ENCODE results near the gene PITX3. TPM values are rescaled to one million over a fixed set of nuclear protein-coding genes. Genes with fewer than 3 reads are reported as not detected.

PITX3 gene
- total and polyA plus RNA-seq, 10 of the 15 experiments (the other 5 are each of a cell fraction or from before 2014, with no cell fraction given), result not detected

DNA sequence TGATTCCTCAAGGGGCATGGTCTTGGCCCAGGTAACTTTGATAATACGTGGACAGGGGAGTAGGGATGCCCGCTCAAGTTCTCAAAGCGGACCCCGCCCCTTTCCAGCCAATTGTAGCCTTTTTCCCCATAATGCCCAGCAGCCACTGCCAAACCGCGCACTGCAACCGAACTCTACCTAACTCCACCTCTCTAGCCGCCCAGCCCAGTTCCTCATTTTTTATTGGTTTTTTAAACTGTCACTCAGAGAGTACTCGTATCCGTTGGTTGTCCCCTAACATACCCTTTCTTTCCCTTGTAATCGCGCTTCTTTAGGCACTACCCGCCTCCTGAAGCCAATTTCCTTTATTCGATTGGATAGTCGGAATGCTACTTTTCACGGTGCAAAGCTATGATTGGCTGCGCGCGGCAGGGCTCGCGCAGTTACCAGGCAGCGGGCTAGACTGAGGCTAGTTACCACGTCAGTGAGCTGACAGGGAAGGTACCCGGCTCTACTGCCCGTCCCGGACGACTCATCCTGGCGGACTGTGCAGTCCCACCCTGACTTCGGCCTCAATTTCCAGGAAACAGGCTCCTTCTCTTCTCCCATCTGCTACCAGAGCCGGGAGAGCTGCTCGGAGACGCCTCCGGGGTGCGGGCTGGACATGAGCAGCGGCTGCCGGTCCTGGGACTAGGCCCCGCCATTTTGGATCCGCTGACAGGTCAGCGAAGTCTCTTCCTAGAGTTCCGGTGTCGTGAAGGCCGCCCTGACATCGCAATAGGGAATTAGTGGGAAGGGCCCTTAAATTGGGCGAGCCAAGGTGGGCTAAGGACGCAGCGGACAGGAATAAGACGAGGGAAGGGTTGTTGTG, 4.0 kb upstream of the PITX3 start, which contains the start of gene GBF1 (continued):
- TF ChIP-seq, protein P1, sequence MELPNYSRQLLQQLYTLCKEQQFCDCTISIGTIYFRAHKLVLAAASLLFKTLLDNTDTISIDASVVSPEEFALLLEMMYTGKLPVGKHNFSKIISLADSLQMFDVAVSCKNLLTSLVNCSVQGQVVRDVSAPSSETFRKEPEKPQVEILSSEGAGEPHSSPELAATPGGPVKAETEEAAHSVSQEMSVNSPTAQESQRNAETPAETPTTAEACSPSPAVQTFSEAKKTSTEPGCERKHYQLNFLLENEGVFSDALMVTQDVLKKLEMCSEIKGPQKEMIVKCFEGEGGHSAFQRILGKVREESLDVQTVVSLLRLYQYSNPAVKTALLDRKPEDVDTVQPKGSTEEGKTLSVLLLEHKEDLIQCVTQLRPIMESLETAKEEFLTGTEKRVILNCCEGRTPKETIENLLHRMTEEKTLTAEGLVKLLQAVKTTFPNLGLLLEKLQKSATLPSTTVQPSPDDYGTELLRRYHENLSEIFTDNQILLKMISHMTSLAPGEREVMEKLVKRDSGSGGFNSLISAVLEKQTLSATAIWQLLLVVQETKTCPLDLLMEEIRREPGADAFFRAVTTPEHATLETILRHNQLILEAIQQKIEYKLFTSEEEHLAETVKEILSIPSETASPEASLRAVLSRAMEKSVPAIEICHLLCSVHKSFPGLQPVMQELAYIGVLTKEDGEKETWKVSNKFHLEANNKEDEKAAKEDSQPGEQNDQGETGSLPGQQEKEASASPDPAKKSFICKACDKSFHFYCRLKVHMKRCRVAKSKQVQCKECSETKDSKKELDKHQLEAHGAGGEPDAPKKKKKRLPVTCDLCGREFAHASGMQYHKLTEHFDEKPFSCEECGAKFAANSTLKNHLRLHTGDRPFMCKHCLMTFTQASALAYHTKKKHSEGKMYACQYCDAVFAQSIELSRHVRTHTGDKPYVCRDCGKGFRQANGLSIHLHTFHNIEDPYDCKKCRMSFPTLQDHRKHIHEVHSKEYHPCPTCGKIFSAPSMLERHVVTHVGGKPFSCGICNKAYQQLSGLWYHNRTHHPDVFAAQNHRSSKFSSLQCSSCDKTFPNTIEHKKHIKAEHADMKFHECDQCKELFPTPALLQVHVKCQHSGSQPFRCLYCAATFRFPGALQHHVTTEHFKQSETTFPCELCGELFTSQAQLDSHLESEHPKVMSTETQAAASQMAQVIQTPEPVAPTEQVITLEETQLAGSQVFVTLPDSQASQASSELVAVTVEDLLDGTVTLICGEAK (IDR thresholded peaks at IDR 0.05; ENCODE audit: borderline replicate concordance), result peak; percentile 75
- TF ChIP-seq YY1 (IDR thresholded peaks at IDR 0.05; ENCODE audit: low read depth, low read length) (peak; percentile 96), WRNIP1 (IDR thresholded peaks at IDR 0.05; ENCODE audit: borderline replicate concordance, low read depth, low read length) (no peak), CEBPB (IDR thresholded peaks at IDR 0.05; ENCODE audit: borderline replicate concordance in 1 of 2, low read depth in 2 of 2, low read length in 2 of 2) (no peak), CREM (IDR thresholded peaks at IDR 0.05; ENCODE audit: low read depth) (peak; percentile 92; the same call in 1 of the 2 replicates), IKZF2 (IDR thresholded peaks at IDR 0.05) (no peak; a peak in 1 of 4 replicates), TARDBP (IDR thresholded peaks at IDR 0.05; ENCODE audit: borderline replicate concordance) (no peak), ZBED1 (IDR thresholded peaks at IDR 0.05; ENCODE audit: borderline replicate concordance) (no peak), RB1 (IDR thresholded peaks at IDR 0.05; ENCODE audit: borderline replicate concordance) (0 out of 2 replicates have a peak, but pooled peaks have one; percentile 32), SREBF1 (IDR thresholded peaks at IDR 0.05; ENCODE audit: low read length) (no peak), EZH2 (IDR thresholded peaks at IDR 0.05; ENCODE audit: borderline replicate concordance, control insufficient read depth, low read depth, low read length) (no peak), RUNX3 (IDR thresholded peaks at IDR 0.05; ENCODE audit: low read length) (peak; percentile 59)
- TF ChIP-seq, protein P2, sequence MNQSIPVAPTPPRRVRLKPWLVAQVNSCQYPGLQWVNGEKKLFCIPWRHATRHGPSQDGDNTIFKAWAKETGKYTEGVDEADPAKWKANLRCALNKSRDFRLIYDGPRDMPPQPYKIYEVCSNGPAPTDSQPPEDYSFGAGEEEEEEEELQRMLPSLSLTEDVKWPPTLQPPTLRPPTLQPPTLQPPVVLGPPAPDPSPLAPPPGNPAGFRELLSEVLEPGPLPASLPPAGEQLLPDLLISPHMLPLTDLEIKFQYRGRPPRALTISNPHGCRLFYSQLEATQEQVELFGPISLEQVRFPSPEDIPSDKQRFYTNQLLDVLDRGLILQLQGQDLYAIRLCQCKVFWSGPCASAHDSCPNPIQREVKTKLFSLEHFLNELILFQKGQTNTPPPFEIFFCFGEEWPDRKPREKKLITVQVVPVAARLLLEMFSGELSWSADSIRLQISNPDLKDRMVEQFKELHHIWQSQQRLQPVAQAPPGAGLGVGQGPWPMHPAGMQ (IDR thresholded peaks at IDR 0.05; ENCODE audit: borderline replicate concordance), result no peak
- TF ChIP-seq, protein P3, sequence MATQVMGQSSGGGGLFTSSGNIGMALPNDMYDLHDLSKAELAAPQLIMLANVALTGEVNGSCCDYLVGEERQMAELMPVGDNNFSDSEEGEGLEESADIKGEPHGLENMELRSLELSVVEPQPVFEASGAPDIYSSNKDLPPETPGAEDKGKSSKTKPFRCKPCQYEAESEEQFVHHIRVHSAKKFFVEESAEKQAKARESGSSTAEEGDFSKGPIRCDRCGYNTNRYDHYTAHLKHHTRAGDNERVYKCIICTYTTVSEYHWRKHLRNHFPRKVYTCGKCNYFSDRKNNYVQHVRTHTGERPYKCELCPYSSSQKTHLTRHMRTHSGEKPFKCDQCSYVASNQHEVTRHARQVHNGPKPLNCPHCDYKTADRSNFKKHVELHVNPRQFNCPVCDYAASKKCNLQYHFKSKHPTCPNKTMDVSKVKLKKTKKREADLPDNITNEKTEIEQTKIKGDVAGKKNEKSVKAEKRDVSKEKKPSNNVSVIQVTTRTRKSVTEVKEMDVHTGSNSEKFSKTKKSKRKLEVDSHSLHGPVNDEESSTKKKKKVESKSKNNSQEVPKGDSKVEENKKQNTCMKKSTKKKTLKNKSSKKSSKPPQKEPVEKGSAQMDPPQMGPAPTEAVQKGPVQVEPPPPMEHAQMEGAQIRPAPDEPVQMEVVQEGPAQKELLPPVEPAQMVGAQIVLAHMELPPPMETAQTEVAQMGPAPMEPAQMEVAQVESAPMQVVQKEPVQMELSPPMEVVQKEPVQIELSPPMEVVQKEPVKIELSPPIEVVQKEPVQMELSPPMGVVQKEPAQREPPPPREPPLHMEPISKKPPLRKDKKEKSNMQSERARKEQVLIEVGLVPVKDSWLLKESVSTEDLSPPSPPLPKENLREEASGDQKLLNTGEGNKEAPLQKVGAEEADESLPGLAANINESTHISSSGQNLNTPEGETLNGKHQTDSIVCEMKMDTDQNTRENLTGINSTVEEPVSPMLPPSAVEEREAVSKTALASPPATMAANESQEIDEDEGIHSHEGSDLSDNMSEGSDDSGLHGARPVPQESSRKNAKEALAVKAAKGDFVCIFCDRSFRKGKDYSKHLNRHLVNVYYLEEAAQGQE (IDR thresholded peaks at IDR 0.05; ENCODE audit: low read depth, low read length), result no peak
- TF ChIP-seq, protein P4, sequence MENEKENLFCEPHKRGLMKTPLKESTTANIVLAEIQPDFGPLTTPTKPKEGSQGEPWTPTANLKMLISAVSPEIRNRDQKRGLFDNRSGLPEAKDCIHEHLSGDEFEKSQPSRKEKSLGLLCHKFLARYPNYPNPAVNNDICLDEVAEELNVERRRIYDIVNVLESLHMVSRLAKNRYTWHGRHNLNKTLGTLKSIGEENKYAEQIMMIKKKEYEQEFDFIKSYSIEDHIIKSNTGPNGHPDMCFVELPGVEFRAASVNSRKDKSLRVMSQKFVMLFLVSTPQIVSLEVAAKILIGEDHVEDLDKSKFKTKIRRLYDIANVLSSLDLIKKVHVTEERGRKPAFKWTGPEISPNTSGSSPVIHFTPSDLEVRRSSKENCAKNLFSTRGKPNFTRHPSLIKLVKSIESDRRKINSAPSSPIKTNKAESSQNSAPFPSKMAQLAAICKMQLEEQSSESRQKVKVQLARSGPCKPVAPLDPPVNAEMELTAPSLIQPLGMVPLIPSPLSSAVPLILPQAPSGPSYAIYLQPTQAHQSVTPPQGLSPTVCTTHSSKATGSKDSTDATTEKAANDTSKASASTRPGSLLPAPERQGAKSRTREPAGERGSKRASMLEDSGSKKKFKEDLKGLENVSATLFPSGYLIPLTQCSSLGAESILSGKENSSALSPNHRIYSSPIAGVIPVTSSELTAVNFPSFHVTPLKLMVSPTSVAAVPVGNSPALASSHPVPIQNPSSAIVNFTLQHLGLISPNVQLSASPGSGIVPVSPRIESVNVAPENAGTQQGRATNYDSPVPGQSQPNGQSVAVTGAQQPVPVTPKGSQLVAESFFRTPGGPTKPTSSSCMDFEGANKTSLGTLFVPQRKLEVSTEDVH (IDR thresholded peaks at IDR 0.05; ENCODE audit: low read depth, partially characterized antibody), result peak; percentile 48
- TF ChIP-seq, protein P5, sequence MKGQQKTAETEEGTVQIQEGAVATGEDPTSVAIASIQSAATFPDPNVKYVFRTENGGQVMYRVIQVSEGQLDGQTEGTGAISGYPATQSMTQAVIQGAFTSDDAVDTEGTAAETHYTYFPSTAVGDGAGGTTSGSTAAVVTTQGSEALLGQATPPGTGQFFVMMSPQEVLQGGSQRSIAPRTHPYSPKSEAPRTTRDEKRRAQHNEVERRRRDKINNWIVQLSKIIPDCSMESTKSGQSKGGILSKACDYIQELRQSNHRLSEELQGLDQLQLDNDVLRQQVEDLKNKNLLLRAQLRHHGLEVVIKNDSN (IDR thresholded peaks at IDR 0.05; ENCODE audit: borderline replicate concordance, extremely low read length, insufficient read depth, low read depth, low read length), result no peak

Data from GM12878 (cell line).